Stimulated activated CD8-positive, alpha-beta memory T cell treated with anti-CD3 and anti-CD28 coated beads, Interleukin-2, amount 100 ng/mL, for 48 hours (primary cell): ENCODE data around the gene FAM98B.

Experiments
- DNase-seq, 2 donors: peaks; one replicate each; pipeline ENCODE4 v3.0.0-alpha.2; 2020; ENCODE audit warnings: low read depth in 2 of 2

The FAM98B gene

GRCh38 chr15:38507570-38507969 is 53.6 kb downstream of the FAM98B start:
- DNase-seq = no peak

DNA sequence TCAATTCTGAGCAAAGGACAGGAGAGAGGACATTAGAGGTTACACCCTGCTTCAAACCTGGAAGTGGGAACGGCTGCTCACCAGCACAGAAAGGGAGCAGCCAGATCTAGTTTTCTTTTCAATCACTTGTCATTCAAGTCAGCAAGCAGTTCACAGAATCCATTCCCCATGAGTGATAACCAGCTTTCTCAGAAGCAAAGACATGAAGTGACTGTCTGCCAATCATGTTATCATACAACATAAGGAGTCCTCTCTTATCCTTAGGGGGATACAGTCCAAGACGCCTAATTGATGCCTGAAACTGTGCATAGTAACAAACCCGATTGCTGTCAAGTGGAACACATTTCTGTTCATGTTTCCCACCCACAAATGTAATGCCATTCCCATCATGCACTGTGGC is 54.7 kb downstream of the FAM98B start:
- no peak for DNase-seq

DNA sequence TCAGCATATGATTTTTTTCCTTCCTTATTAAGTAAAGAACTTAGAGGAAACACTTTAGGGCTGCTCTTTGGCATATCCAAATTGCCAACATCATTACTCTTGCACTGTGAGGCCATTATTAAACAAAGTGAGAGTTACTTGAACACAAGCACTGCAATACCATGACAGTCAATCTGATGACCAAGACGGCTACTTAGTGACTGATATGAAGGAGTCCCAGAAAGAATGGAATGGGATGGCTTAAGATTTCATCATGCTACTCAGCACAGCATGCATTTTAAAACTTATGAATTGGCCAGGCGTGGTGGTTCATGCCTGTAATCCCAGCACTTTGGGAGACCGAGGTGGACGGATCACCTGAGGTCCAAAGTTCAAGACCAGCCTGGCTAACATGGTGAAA is 55.2 kb downstream of the FAM98B start:
- no peak for DNase-seq

- DNase-seq = no peak
These were observed 59.0 kb downstream of the FAM98B start for GRCh38 chr15:38512901-38513300.

DNA sequence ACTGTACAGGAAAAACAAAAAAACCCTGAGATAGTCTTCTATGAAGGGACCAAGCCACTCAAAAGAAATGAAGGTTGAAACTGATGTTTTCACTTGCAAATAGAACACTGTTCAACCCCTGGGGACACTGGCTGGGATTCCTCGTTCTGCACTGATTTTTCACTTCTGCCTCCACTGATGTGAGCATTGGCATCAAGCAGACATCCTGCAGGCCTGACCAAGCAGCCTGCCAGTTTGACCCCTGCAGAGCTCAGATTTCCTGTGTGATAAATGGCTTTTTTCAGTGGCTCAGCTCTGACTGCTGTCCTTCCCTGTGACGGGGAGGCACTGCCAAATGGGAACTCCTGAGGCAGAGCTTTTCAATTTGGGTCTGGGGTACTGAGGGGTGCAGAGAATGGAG is 60.7 kb downstream of the FAM98B start:
- DNase-seq = no peak

- no peak for DNase-seq
These were observed 62.7 kb downstream of the FAM98B start for GRCh38 chr15:38516626-38517025.

- no peak for DNase-seq
These were observed 63.5 kb downstream of the FAM98B start for GRCh38 chr15:38517312-38517975.

DNA sequence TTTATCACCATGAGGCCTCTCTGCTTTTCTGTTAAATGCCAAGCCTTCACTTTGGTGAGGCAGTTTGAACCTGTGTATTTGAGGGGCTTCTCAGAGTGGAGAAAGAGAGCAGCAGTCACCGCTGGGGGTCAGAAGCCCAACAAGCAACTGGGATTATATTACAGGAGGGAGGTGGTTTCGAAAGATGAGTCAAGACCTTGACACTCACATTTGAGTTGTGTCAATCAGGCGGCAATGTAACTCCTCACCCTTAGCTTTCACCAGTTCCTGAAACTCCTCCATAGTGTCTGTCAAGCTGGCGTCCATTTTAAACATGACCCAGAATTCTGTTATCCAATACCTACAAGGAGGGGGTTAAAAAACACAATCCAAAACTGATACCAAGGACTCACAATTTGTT is 64.2 kb downstream of the FAM98B start:
- DNase-seq = no peak

DNA sequence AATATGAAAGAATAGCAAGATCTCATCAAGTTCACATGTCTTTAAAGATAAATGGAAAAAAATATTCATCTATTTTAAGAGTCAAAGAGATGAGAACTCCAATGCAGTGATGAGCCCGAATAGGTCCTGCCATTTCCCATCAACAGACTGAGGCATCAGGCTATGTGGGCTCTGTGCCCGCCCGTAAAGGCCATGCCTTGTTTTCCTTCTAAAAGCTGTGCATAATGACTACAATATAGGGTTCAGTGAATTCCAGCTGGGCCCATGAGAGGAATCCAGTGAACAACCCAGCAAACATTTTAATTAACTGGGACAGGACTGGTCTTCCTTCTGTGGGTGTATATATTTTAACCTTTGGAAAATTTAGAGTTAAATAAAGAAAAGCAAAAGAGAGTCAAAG is 66.1 kb downstream of the FAM98B start:
- DNase-seq = no peak

- DNase-seq = no peak
These were observed 67.4 kb downstream of the FAM98B start for GRCh38 chr15:38521316-38521715.

DNA sequence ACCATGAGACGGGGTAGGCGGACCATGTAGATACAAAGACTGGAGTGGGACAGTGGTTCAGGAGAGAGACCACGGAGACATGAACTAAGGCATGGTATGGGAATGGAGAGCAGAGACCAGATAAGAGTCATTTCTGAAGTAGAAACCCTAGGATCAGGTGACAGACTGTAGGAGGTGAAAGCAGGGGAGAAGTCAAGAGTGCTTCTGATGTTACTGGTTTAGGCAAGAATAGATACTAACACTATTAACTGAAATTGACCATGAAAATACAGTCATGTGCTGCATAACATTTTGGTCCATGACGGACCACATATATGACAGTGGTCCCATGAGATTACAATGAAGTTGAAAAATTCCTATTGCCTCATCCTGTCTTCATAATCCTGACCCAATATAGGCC is 69.0 kb downstream of the FAM98B start:
- DNase-seq = no peak

DNA sequence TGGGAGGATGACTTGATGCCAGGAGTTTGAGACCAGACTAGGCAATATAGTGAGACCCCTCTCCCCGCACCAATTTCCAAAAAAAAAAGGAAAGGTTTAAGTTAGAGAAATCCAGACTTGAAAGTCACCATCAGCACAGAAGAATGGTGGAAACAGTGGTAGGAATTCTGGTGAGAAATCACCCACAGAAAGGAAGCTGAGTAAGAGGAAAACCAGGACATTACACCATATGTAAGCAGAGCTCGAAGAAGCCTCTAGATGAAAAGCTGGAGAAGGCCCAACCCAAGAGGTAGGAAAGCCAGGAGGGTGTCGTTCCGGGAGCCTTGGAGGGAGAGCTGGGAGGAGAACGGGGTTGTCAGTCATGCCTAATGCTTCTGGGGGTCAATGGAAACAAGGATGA is 70.2 kb downstream of the FAM98B start:
- no peak for DNase-seq

GRCh38 chr15:38525489-38525888 is 71.6 kb downstream of the FAM98B start:
- DNase-seq = no peak

- no peak for DNase-seq
These were observed 72.2 kb downstream of the FAM98B start for GRCh38 chr15:38526158-38526557.

DNA sequence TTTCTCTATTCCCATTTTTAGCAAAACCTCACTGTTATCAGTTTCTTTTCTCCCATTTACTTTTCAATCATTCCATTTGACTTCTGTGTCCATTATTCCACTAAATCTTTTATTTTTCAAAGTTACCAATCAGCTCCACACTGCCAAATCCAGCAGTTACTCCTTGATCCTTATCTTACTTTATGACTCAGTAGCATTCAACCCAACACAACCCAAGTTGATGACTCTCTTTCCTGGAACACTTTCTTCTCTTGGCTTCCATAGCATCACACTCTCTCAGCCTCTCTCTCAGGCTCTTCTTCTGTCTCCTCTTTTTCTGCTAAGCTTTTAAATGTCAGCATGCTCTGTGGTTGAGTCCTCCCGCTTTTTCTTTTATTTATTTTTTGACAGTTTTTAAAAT is 74.4 kb downstream of the FAM98B start:
- no peak for DNase-seq

DNA sequence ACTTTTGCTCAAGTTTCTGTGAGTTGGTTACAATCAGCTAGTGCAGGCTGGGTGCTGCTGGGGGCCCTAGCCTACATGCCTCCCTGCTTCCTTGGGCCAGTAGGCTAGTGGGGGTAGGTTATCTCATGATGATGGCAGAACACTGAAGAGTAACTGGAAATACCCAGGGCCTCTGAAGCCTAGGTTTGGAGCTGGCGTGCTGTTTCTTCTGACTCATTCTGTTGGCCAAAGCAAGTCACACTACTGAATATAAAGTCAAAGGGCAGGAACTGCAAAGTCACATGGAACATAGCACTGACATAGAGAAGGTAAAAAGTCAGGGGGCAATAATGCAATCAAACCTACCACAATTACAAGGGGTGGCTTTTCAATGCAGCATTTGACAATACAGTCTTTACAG is 76.2 kb downstream of the FAM98B start:
- DNase-seq = peak in 1 of 2 donors; percentile 28

- DNase-seq = no peak
These were observed 77.6 kb downstream of the FAM98B start for GRCh38 chr15:38531509-38531908.

DNA sequence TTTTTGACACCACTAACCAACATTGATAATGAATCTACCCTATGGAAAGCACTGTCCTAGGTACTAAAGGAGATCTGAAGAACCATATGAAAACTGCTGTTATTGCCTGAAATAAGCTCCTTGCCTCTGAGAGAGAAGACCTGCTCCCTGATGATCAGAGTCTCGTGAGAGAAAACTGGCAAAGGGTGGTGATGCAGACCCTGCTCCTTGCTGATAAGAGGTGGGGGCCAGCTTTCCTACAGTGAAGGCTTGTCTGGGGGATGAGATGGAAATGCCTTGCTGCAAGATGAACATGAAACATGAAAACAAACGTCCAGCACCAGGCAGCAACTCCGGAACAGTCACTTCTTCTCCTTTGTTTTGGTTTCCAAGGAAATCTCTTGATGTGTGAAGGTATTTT is 78.8 kb downstream of the FAM98B start:
- no peak for DNase-seq

DNA sequence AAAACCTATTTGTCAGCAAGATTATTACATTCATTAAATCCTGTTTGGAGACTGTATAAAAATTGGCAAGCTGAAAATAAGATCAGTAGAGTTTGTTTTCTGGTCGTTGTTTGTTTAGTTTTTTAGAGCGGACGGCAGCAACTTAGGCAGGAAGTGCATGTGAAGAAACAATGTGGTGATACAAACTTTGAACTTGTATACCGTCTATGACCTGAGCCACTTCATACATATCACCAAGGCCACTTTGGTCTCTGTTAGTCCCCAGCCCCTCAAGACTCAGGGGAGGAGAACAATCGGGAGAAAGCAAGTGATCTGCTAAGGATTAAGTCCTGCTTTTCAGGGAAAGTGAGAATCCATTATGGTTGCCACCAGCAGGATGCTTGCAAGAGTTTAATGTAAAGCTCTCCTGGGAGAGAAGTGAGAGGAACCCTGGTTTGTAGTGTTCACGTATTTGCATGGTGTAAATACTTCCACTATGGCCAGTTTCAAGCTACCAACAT is 79.5 kb downstream of the FAM98B start:
- no peak for DNase-seq

DNA sequence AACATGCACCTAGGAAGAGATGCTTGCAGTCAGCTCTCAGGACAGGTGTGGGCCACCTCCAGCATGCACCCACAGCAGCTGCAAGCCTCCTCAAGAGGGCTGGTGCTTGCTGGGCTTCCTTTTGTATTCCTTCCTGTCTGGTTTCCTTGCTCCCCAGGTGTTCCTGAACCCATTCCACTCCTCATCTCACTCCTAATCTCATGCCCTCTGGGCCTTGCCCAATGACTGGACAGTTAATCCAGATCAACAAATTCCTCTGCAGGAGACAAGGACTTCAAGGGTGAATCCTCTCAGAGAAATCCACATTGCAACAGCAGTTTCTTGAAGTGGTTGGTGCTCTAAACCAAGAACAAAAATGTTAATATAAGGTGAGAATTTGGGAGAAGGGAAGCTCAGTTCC is 80.0 kb downstream of the FAM98B start:
- no peak for DNase-seq

DNA sequence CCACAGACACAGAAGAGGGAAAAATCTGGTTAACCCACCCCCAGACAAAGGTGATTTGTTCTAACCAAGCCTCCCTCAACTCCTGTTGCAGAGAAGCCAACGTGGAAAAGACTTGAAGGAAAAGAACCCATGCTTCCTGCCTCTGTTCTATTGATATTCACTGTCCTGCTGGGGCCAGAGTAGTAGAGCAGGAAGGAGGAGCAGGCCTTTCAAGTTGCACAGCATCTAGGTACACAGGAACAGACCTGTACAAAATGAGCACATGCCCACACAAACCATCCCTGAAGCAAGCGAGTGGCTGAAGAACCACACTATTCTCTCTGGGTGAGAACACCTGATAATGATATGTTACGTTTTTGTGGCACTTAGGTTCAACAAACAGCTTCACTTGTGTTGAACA is 80.8 kb downstream of the FAM98B start:
- no peak for DNase-seq

DNA sequence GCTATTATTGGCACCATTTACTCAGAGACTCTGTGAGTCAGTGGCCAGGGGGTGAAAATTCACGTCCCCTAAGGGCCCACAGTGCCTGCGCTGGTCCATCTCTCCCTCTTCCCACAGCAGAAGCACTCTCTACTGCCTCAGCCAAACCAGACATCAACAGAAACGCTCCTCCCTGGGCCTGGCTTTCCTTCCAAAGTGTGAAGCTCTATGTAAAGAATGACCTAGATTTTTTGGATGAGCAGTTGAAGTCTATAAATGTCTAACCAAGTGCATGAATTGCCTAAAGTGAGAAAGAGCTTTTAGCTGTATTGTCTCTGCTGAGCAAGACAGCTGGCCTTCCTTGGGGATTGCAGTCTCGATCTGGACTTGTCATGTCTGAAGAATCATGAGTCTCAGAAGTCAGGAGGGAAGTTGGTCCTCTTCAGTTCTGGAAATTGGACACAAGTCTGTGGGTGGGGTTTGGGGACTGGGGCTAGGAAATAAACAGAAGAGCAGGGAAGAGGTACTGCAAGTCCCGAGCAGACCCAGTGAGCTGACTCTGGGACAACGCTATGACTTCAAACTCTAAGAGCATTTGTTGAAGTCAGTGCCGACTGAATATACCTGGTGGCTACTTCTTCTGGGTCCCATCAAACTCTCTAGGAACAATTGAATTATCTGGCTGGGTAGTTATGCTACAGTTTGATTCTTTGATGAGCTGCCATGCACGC is 81.7 kb downstream of the FAM98B start:
- no peak for DNase-seq

DNA sequence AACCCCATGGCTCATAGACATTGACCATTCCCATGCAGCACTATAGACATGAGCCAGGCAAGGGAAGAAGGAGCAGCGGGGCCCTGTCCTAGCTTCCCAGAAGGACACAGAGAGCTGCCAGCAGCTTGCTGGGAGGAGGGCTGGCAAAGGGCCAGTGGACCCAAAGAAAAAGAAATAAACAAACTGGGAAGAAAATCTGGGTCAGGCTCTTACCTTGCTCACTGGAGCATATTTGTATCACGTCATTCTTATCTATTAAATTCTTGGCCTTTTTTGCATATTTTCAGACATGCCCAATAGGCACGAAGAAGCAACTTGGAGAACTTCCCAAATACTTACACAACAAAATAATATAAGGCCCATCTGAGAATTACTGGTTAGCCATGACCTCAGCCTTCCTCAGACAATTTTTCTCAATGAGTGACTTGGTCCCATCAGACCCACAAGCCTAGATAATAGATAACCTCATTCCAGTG is 82.3 kb downstream of the FAM98B start:
- no peak for DNase-seq
